Endothelial cell of umbilical vein (primary cell): ENCODE measurements around the gene CPED1. TPM values are rescaled to one million over a fixed set of nuclear protein-coding genes. Genes with fewer than 3 reads are reported as not detected.

Experiments used
- BruUV-seq: library from RNA; stranded (reverse); fragments of 400-500 nt; replicated peaks from 2 replicates; lab custom pipeline; 2021; lab: Mats Ljungman, UMichigan
- CTCF ChIA-PET: fragments of 300-600, 350-600 bp; sonication (Branson Sonifier 250); formaldehyde crosslinking; loops from one replicate; lab custom pipeline; 2021; ENCODE audit warnings: antibody characterized with exemption, inconsistent platforms; lab: Charles Lee
- POLR2A ChIA-PET: fragments of 300-600, 350-600 bp; sonication (Branson Sonifier 250); formaldehyde crosslinking; loops from one replicate; lab custom pipeline; 2021; ENCODE audit warnings: antibody characterized with exemption, inconsistent platforms; lab: Charles Lee
- DNase-seq: peaks from one replicate; pipeline ENCODE4 v3.0.0-alpha.2; 2011; ENCODE audit warnings: low read depth, low spot score
- FAIRE-seq: peaks from 2 replicates; lab custom pipeline; 2011; peaks lifted over from hg19 to GRCh38; lab: Jason Lieb, UNC
- H2AFZ ChIP-seq: 2 replicates; pipeline ENCODE4 v1.6.0; 2012; ENCODE audit warnings: low read depth, low read length, control low read depth, inconsistent platforms
- H3K27ac ChIP-seq: 2 replicates; pipeline ENCODE4 v1.5.1; 2011; ENCODE audit warnings: low read depth, mild to moderate bottlenecking, control low read depth, low read length, moderate library complexity; ENCODE audit not compliant: insufficient read depth
- H3K27me3 ChIP-seq, 2 experiments: 2 replicates each; pipeline versions ENCODE4 v1.6.0 to v1.6.1; 2011; ENCODE audit warnings: low read length in 2 of 2, mixed read lengths in 1 of 2; ENCODE audit not compliant: control insufficient read depth in 2 of 2, insufficient read depth in 2 of 2
- H3K36me3 ChIP-seq, 2 experiments: 2 replicates in 1 of 2; 3 replicates in 1 of 2; pipeline ENCODE4 v1.5.1; 2011; ENCODE audit warnings: low read length in 2 of 2, mild to moderate bottlenecking in 1 of 2, moderate library complexity in 1 of 2; ENCODE audit not compliant: control insufficient read depth in 2 of 2, insufficient read depth in 2 of 2; ENCODE audit errors: extremely low read depth in 1 of 2
- H3K4me1 ChIP-seq: 3 replicates; pipeline ENCODE4 v1.5.1; 2011; ENCODE audit warnings: mild to moderate bottlenecking, low read length; ENCODE audit not compliant: control insufficient read depth, insufficient read depth; ENCODE audit errors: extremely low read depth
- H3K4me2 ChIP-seq: 2 replicates; pipeline ENCODE4 v1.6.1; 2011; ENCODE audit warnings: low read length, control low read depth, mixed read lengths; ENCODE audit not compliant: insufficient read depth
- H3K4me3 ChIP-seq, 3 experiments: fragments of 200-600 bp in 1 of 3; sonication (generic), shearing (Covaris generic) in 1 of 3; replicated peaks in 1 of 3; 2 replicates each; pipeline ENCODE4 v1.5.1; 2011 to 2016; ENCODE audit warnings: control low read depth in 3 of 3, low read length in 3 of 3, mild to moderate bottlenecking in 2 of 3, inconsistent platforms in 1 of 3, low read depth in 1 of 3, moderate library complexity in 1 of 3; ENCODE audit not compliant: insufficient read depth in 1 of 3
- H3K79me2 ChIP-seq: 2 replicates; pipeline ENCODE4 v1.6.0; 2012; ENCODE audit warnings: low read length, inconsistent platforms; ENCODE audit not compliant: control insufficient read depth, insufficient read depth
- H3K9ac ChIP-seq: replicated peaks from 2 replicates; pipeline ENCODE3; 2011; ENCODE audit warnings: low read length, control low read depth; ENCODE audit not compliant: insufficient read depth; ENCODE audit errors: extremely low read depth
- H3K9me1 ChIP-seq: replicated peaks from 3 replicates; pipeline ENCODE4 v1.6.0; 2011; ENCODE audit warnings: mild to moderate bottlenecking, low read length; ENCODE audit not compliant: control insufficient read depth, insufficient read depth; ENCODE audit errors: extremely low read depth
- H3K9me3 ChIP-seq: replicated peaks from 2 replicates; pipeline ENCODE4 v1.5.1; 2012; ENCODE audit warnings: low read length, inconsistent platforms; ENCODE audit not compliant: control insufficient read depth, insufficient read depth
- H4K20me1 ChIP-seq: replicated peaks from 2 replicates; pipeline ENCODE3; 2011; ENCODE audit warnings: mild to moderate bottlenecking, low read length; ENCODE audit not compliant: control insufficient read depth, insufficient read depth; ENCODE audit errors: extremely low read depth
- CTCF ChIP-seq, 2 donors: IDR thresholded peaks; 1 replicate in 1 of 2; 2 replicates in 1 of 2; pipeline ENCODE4 v1.5.1; 2011; ENCODE audit warnings: low read length in 2 of 2, mild to moderate bottlenecking in 2 of 2, moderate library complexity in 2 of 2, control low read depth in 1 of 2, inconsistent platforms in 1 of 2, low read depth in 1 of 2; ENCODE audit not compliant: insufficient read depth in 1 of 2; ENCODE audit errors: extremely low read depth in 1 of 2
- EZH2 ChIP-seq: IDR thresholded peaks from 2 replicates; pipeline ENCODE4 v1.6.1; 2012; ENCODE audit warnings: borderline replicate concordance, low read depth, mild to moderate bottlenecking, moderate library complexity, low read length, inconsistent platforms; ENCODE audit not compliant: severe bottlenecking
- FOS ChIP-seq: IDR thresholded peaks from 2 replicates; pipeline ENCODE4 v1.6.1; 2011; ENCODE audit warnings: mild to moderate bottlenecking, low read length, moderate library complexity, borderline replicate concordance; ENCODE audit not compliant: insufficient read depth
- GATA2 ChIP-seq: IDR thresholded peaks from 2 replicates; pipeline ENCODE4 v1.7.0; 2011; ENCODE audit warnings: low read depth, mild to moderate bottlenecking, moderate library complexity, mixed read lengths, low read length; ENCODE audit not compliant: insufficient read length, insufficient read depth
- JUN ChIP-seq: IDR thresholded peaks from 2 replicates; pipeline ENCODE4 v1.6.1; 2011; ENCODE audit warnings: borderline replicate concordance, low read depth; ENCODE audit not compliant: insufficient read length, insufficient read depth
- MYC ChIP-seq: IDR thresholded peaks from one replicate; pipeline ENCODE4 v1.6.1; 2011; ENCODE audit warnings: mild to moderate bottlenecking, low read depth, low read length
- POLR2A ChIP-seq: IDR thresholded peaks from 2 replicates; pipeline ENCODE4 v1.6.1; 2012; ENCODE audit warnings: low read depth, mild to moderate bottlenecking, control low read depth, low read length
- POLR2AphosphoS5 ChIP-seq: IDR thresholded peaks from 2 replicates; pipeline ENCODE4 v1.6.1; 2012; ENCODE audit warnings: low read depth, mild to moderate bottlenecking, control low read depth, low read length, moderate library complexity; ENCODE audit not compliant: insufficient read depth
- dilution Hi-C: fragments of 300-500 bp; cut with MboI; formaldehyde crosslinking; loops from one replicate; pipeline ENCODE4 v1.15.0; 2019; ENCODE audit warnings: low sequenced_read_pairs; ENCODE audit not compliant: extremely low pct_ligation_motif_present
- intact Hi-C: fragments of 100-400 bp; cut with micrococcal nuclease; formaldehyde crosslinking; loops from one replicate; pipeline ENCODE4 v1.10.0; 2022
- polyA plus RNA-seq, 4 experiments: library from polyadenylated mRNA; depleted of rRNA in 3 of 4; stranded (reverse) in 3 of 4; unstranded in 1 of 4; fragments of >200 nt; gene quantifications; 2 replicates each; pipeline versions ENCODE4 v1.2.1 to v1.2.3, GENCODE V29; 2011 to 2012; ENCODE audit warnings: missing spikeins in 1 of 4
- total RNA-seq: library from RNA; stranded (reverse); gene quantifications from 2 replicates; pipeline ENCODE4 v1.2.3, GENCODE V29; 2021
- TF ChIP-seq, protein P1 (sequence below): IDR thresholded peaks from 2 replicates; pipeline ENCODE4 v1.6.1; 2011; ENCODE audit not compliant: insufficient read depth, insufficient read length

The CPED1 gene
- total and polyA plus RNA-seq, 2 donors (not counting 3 experiments of a cell fraction or from before 2014, with no cell fraction given) = 0.22 to 3.0 TPM

DNA sequence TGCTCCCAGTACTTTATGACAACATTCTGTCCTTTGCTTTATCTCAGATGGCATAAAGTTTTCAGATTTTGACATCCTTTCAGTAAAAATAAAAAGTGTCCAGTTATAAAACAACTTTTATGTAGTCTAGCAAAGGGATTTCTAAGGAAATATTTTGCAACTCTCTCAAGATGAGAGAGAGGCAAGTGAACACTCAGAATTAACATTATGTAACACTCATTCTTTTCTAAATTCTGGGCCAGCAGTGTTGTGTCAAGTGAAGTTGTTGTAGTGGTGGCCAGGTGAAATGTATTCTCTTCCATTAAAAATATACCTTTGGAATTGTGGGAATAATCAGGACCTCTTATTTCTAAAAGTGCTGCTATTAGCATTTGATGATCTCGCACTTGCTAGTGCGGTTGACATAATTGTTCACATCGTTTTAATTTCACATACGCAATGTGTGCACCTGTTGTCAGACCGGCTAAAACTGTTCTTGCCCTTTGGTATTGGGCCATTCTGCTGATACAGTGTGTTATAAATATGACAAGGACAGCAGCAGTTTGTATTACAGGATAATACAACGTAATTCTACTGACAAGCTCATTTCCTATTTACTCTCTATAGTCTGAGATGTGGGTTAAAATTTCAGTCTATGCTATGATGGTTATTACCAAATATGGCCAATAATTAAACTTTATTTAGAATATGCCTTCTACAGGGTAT, 23.8 kb downstream of the CPED1 start:
- FAIRE-seq = no peak
- DNase-seq = no peak
- BruUV-seq = no TSS peak
- POLR2A ChIA-PET = no interaction called here
- Histone ChIP-seq H3K27me3 (peaks cover 0 to 3% of the 10 kb centered on the region in 2 experiments), H3K9me3 (no peaks in the 10 kb centered on the region), H3K4me1 (no peaks in the 10 kb centered on the region), H2AFZ (no peak overlapping the region), H3K79me2 (no peaks in the 10 kb centered on the region), H3K9ac (no peak overlapping the region), H3K27ac (no peak overlapping the region), H3K36me3 (no peaks in the 10 kb centered on the region), H3K9me1 (no peaks in the 10 kb centered on the region), H3K4me2 (no peak overlapping the region), H4K20me1 (no peaks in the 10 kb centered on the region), H3K4me3 (no peak overlapping the region)
- CTCF ChIA-PET = interaction anchor here (1.2 kb wide), 1 partner anchor 24 kb away, joined by 3 read pairs; the partner anchor contains the start of gene CPED1
- TF ChIP-seq GATA2 = no peak
- TF ChIP-seq, protein P1, sequence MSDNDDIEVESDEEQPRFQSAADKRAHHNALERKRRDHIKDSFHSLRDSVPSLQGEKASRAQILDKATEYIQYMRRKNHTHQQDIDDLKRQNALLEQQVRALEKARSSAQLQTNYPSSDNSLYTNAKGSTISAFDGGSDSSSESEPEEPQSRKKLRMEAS = no peak
- TF ChIP-seq POLR2AphosphoS5 = no peak
- TF ChIP-seq FOS = no peak
- no peak for TF ChIP-seq JUN
- TF ChIP-seq MYC = no peak
- TF ChIP-seq EZH2 = no peak
- TF ChIP-seq CTCF (IDR thresholded peaks at IDR 0.05; ENCODE audit: extremely low read depth in 1 of 2, insufficient read depth in 1 of 2, low read depth in 1 of 2, low read length in 2 of 2) = no peak
- TF ChIP-seq POLR2A = no peak
- dilution Hi-C loops (no loop called here), intact Hi-C loops (no loop called here)
